NOMO-1 treated with dmso at 0.1 percent for 144 hours (cell line): ENCODE data around the gene UTS2B.

Experiments used
- DNase-seq: peaks from one replicate; lab custom pipeline; 2025; ENCODE audit not compliant: unreplicated experiment; lab: John Stamatoyannopoulos, UW

UTS2B gene

DNA sequence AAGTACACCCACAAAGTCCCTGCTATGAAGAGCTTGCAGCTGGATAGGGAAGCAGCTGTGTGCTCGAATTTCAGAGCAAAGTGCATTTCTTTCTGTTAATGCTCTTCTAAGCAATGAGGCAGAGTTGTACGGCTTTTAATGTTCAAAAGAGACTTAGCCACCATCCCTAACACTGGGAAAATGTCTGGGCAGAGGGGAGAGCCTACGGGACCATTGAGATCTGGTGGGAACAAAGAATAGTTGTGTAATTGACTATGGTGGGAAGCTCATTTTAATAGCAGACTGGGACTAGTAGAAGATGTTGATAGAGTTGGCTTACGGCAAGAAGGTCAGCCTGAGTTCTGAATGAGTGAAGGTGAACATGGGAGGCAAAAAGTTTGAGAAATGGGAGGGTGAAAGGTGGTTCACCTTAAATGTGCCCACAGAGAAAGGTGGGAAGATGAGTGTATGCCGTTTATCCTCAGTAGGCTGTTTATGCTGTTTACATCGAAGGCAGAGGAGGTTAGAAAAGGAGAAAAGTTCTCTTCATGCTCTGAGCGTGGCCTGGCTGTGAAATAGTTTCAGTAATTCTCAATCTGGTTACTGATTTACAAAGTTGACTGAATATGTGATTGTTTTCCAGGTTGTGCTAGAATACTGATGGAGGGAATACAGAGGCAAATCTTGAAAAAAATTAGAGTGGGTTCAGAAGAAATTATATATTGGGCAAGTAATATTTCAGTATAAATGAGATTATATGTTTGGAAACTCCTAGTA is 22.9 kb upstream of the UTS2B start:
- DNase-seq, result no peak

DNA sequence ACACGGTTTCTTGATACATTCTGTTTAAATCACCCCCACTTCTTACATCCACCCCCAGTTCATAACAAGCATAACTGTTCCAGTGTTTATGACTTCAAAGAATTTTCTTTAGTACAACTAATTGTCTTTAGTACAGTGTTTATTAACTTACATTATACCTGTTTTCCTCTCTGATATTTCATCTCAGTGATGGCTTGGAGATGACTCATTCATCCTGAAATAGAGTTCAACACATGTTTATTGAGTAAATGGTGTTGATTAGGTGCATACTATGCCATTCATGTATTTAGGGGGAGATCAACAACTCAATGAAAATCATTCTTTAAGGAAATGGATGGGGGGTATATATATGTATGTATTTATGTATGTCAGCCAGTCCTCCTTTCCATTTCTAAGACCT is 21.7 kb upstream of the UTS2B start:
- no peak for DNase-seq

DNA sequence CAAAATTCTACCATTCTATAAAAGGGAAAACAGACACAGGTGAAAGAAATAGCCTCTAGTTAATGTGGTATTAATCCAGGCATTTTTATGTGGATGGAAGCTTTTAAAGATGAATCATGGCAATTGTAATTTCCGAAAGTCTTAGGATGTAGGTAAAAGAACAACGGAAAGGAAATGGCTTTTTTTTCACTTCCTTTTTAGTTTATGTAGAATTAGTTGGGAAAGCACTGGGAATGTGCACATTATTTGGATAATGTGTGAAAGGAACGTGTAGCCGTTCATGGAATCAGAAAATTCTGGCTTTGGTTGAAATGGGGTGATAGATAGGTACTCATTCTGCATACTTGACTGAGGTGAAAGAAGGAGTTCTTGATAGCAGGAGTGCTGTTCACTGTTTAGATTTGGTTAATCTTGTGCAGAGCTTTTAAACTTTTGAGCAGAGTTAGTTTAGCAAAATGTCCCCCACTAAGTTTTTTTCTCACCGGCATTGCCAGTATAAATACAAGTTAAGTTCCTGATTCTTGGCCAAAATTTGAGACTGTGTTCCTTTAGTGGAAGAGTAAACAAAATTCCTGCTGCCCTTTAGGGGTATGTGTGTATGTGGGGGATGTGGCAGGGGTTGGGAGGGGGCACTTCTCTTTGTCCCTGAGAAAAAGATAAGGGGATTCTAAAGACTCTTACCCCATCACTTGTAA is 20.2 kb upstream of the UTS2B start:
- no peak for DNase-seq

DNA sequence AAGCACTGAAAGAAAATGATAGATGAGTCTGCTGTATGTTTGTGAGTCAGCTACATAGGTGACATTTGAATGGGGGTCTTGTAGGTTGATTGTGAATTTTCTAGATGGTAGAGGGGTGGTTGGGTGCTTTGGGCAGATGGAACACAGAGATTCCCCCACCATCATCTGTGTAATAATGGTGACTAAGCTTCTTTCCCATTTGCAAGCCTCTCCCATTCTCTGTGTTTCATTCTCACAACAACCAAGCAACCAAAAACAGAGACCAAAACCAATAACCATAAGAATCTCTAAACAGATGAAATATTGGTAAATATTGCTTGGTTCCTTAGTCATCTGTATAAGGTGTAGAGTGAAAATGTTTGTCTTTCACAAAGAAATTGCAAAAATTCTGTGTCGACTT is 17.8 kb upstream of the UTS2B start:
- DNase-seq, result no peak

DNA sequence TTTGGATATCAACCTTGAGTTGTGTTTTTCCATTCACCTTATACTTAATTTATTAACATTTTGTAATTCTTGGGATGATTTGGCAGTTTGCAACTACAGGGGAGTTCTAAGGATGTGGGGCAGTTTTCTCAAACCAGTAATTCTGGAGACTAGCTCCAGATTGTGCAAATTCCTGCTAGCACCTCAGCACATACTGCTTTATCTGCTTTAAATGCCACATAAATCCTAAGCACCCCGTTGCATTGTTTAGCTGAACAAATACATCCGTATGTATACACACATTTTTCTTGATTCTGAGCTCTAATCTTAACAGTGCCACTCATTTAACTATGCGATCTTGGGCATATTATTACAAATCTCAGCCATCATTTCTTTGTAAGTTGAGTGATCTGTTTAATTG is 16.9 kb upstream of the UTS2B start:
- no peak for DNase-seq

DNA sequence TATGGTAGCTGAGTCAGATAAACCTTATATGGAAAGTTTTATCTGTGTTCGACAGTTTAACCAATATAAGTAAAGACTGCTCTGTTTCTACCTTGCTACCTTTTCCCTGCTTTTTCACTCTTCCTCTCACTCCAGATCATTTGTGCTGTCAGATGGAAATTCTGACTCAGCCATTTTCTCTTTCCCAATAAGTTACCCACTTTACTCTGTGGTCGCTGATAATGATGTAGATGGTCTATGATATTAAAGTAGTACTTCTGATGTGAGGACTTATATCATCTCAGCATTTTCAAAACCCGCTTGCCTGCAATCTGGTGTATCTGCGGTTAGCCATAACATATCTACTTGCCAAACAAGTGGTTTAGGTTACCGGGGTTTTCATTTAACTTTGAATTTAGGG is 15.0 kb upstream of the UTS2B start:
- DNase-seq, result no peak

DNA sequence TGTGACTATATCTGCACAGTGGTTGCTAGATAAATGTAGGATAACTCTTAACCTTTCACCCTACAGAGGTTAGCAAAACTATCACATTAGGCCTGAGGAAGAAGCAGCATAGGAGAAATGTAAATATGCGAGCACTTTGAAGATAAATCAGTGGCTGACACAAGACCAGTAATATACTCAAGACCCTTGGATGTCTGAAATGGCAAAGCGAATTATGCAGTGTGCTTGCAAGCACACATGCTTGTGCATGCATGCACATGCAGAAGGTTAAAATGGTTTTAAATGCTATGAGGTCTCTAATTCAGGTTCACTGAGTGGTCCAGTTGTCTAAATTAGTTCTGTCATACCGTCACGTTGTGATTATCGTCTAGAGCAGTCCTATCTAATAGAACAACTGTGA is 13.6 kb upstream of the UTS2B start:
- no peak for DNase-seq

DNA sequence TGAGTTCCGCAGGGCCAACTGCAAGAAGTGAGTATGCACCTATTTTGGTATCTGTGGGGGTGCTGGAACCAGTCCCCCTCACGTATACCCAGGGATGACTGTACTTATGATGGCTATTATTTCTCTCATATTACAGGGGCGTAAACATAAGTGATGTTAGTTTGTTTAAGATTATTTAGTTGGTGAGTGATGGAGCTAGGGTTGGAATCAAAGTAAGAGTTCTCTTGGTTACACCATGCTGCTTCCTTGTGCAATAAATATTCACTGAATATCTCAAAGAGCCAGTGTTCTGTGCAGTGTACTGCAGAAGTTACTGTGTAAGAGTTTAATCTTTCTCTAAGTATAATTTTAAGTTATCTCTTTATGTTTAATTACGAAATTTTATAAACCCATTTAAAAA is 12.8 kb upstream of the UTS2B start:
- DNase-seq, result no peak

DNA sequence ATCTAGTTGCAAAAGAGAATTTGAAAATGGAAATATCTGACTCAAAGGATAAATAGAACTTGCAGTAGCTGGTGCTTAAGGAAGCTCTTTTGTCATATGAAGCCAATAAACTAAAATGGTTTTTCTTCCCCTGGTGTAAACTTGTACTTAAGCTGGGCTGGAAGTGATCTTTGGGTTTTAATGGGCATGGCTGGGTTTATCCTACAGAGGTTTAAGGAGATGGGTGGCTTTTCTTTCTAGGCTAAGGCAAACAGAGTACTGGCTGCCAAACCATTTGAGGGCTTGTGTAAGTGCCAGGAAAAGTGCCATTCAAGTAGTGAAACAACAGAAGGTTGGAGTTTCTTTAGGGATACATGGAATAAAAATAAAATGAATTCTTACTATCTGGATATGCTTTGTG is 12.1 kb upstream of the UTS2B start:
- DNase-seq, result no peak

DNA sequence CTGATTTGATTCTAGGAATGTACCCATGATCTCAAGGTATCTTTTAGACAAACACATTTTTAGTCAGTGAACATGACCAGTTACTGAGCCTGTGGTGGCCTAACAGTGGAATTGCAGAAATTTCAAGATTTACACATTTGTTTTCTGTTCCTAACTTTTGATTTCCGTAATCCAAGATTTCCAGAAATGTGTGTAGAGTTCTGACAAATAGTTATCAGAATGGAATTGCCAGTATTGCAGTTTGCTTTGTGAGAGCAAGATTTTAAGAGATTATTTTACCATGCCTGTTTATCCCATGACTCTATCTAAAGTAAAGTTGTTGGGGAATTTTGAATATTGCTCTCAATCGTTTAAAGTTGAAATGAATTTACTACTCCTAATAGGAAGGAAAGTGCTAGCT is 11.7 kb upstream of the UTS2B start:
- no peak for DNase-seq

DNA sequence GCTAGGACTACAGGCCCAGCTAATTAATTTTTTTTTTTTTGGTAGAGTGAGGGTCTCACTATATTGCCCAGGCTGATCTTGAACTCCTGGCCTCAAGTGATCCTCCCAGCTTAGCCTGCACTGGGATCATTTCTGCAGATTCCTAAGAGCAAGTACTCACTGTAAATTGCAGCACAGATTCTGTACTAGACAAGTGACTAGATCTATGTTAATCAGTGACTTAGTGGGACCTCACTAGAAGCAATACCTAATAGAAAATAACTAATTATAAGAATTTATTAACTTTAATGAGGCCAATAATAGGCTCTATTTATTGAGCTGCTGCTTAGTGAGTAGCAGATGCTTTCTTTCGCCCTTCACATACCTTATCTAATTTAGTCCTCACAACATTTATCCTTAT is 10.6 kb upstream of the UTS2B start:
- DNase-seq, result no peak

DNA sequence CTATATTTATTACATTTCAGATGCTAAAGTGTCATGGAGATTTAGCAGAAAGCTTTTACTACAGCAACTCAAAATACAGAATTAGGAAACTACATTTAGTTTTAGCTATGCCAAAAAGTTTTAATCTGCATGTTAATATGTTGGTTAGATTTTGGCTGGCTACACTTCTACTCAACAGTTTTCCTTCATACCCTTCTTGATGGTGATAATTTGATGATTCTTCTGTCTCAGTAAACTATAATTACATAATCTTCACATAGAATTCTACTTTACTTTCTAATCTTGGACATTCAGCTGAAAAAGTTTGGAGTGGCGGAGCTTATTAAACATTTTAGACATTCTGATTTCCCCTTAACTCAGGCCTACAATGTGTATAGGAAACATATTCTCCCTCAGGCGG is 10.0 kb upstream of the UTS2B start:
- DNase-seq, result no peak

DNA sequence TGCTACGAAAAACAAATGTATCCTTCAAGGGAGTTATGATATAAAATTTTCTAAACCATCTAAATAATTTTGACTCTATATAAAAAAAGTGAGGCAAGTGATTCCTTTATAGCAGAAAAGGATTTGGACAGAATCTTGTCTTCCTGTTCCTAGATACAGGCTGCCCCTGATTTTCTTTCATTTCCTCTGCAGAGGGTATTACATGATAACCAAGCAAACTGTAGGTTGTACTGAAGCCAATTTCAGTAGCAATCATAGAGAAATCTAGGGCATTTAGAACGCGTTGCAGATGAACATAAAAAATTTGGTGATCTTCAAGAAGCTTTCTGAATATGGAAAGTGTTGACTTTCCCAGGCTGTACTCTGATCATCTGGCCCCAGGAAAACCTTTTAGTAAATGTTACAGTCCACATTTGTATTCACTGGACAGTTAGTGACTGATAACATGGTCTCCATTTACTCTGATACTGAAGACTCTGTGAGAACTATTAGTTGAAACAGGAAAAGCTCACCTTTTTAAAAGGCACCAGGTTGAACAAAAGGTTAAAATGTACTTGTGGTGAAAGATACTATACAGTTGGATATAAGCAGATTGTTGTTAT is 9.1 kb upstream of the UTS2B start:
- no peak for DNase-seq

DNA sequence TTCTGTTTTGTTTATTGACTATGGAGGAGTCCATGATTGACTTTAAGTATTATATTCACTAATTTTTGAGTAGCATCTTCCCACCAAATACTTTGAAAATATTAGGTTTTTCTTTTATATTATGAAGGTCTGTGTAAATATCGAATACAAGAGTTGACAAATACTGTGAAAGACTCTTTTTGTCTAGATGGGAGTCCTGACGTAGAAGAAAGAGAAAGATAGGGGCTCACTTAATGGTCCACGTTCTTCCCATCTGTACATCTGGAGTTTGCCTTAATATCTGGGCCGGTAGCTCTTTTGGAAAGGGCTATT is 7.8 kb upstream of the UTS2B start:
- DNase-seq, result no peak

DNA sequence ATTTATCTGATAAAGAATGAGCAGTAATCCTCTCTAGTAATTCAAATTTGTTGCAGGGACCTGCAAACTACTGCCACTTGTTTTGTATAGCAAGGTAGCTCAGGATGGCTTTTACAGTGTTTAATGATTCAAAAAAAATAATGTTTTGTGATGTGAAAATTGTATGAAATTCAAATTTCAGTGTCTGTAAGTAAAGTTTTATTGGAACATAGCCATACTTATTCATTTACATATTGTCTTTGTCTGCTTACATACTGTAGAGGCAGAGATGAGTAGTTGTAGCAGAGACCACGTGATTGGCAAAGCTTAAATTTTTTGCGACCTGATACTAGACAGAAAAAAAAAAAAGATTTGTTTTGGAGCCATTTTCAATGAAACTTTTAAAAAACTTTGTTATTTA is 6.5 kb upstream of the UTS2B start:
- DNase-seq, result no peak

DNA sequence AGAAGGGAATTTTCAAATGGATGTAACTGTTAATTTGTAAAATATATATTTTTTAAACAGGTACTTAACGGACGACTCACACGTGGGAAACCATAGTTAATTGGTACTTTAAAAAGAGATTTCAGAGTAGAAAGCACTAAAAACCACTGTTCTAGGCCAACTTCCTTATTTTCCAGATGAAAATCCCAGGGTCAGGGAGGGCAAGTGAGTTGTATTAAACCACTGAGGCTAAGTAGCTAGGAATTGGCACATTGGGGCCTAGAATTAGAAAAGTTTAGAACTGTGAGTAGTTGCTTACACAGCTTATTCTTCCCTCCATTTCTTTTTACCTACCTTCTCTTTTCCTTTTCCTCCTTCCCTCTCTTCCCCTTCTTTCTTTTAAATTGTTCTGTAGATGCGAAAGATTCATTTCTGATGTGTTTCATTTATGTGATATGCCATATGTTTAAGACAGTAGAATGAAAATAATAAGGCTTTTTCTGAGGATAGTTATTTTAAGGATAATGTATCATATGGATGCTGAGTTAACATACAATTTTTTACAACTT is 4.1 kb upstream of the UTS2B start:
- no peak for DNase-seq

DNA sequence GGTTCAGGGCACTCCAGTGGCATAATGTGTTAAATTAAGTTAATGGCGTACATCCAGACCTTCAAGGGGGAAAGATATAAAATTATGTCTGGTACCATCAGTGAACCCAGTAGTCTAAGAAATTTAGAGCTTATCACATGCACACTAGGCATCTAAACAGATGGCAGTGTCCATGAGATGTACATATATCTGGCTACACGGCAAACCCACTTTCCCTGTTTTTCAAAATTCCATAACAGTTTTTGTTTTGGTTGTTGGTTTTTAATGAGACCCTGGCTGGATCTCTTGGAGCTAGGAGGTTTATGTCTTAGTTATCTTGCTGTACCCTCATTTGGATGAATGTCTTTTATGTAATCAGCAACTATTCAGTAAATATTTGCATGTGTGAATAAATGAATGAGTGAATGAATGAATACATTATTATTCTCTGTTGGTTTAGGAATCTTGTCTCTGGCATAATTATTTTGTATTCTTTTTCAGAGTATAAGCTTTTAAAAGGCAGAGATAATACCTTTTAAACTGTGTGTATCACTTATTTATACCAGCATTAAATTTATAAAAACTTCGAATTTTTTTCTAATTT is 3.1 kb upstream of the UTS2B start:
- no peak for DNase-seq

DNA sequence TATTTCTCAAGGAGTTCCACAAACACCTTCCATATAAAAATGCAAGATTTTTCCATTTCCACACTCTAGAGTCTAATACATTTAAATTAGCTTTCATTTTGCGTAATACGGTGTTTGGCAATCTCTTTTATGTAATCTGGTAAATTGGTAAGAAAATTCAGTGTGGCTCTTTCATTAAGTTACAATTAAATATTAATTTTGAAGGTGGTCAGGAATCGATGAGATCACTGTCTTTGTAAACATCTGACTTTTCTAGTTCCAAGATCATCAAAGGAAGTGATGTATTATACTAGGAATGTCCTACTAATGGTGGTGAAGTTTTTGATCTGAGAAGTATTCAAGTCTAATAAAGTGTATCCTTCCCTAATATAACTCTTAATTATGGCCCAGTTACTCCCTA is 1.1 kb upstream of the UTS2B start:
- no peak for DNase-seq

DNA sequence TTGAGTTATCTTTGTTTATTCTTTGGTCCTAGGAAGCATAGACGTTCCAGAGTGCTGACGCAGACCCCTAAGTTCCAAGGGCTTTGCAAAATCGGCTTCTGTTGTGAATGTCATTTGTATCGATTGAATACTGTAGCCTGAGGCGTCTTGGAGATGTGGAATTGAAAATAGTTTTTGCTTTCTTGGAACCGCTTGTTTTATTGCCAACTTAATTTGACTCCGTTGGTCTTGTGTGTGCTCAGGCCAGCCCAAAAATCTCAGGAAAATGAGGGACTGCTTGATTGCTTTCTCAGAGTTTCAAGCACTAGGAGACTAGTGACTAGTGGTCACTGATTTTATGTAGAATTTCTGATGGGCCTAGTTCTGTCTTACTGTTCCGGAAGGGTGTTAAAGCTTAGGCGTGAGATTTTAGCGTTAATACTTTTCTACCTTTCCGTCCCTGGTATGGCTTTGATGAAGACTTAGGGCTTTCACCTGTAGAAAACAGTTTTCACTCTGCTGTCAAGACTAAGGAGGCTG is 263 bp upstream of the UTS2B start:
- no peak for DNase-seq

DNA sequence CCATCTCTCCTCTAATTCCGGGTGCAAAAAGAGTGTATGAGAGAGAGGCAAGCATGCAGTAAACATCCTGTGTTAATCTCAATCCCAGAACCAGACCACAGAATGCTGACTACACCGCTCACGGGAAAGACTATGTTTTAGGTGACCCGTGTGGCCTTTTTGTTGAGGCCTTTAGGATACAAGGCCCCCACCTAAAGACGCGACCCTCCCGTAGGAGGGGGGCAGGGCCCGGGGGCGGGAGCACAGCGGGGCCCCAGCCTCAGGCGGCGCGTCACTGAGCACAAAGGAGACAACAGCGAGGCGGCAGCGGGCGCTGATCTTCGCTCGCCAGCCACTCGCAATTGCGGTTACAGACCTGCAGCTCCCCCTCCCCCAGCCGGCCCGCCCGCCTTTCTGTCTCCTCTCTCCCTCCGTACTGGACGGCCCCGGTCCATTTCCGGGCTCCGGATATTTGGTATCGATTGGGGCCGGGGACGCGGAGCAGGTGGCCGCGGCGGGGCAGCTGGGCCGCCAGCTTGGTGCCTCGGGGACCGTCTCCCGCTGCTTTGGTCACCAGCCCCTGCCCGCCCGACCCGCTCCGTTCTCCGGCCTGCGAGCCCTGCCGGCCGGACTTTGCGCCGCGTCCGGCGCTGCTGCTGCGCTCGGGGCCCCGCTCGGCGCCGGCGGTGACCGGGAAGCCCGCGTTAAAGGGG is 1.2 kb downstream of the UTS2B start, which contains the start of gene CCDC50:
Gene CCDC50, plus strand, starts transcription at position 433 of the 692 bp plus-strand sequence. CDS start 281 bp downstream, outside the sequence.
- DNase-seq, result peak; percentile 58

DNA sequence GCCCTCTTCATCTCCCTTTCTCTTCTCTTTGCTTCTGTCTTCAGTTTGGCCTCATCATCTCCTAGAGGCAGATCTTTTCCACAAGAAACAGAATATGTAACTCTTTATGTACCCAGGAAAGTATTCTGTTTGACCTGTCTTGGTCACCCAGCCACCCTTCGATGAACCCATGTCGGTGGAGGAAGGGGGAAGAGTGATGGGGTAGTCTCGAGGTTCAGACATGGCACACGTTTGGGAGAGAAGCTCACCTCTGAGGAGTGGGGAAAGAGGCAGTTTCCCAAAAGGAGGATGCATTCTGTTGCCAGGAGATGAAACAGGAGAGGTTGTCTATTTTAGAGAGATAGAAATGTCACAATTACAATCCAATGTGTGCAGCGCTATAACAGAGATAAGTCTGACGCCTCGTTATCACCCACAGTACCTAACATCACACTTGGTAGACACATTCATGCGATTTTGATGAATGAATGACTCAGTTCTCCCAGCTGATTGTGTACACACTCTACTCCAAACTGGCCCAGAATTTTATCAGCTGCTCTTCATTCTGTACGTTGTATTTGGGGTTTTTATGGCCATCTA is 1.9 kb downstream of the UTS2B start:
- no peak for DNase-seq
